Mesenchymal stem cell (in vitro differentiated cells and primary cell): ENCODE results near the gene SERBP1.
"Not testable (repeated sequence)": the region's sequence is repeated elsewhere in the genome, so short reads cannot be mapped to it uniquely, and the experiment has no call there.

Source experiments
- DNase-seq: peaks from one replicate; pipeline ENCODE4 v3.0.0-alpha.2; 2013
- H2AFZ ChIP-seq: one replicate; pipeline ENCODE4 v1.6.1; 2013; ENCODE audit warnings: low read depth, mild to moderate bottlenecking, control low read depth, inconsistent platforms, low read length, moderate library complexity
- H2AK5ac ChIP-seq: 2 replicates; pipeline ENCODE4 v1.6.1; 2013; ENCODE audit warnings: low read length, moderate library complexity, mild to moderate bottlenecking, inconsistent platforms; ENCODE audit not compliant: severe bottlenecking
- H2BK120ac ChIP-seq: one replicate; pipeline ENCODE4 v1.6.1; 2013; ENCODE audit warnings: low read depth, mild to moderate bottlenecking, inconsistent platforms, low read length, moderate library complexity
- H2BK12ac ChIP-seq, 2 experiments: one replicate each; pipeline ENCODE4 v1.6.1; 2013; ENCODE audit warnings: inconsistent platforms in 2 of 2, low read length in 2 of 2, mild to moderate bottlenecking in 2 of 2, moderate library complexity in 2 of 2, control low read depth in 1 of 2
- H2BK15ac ChIP-seq: one replicate; pipeline ENCODE4 v1.6.1; 2013; ENCODE audit warnings: mild to moderate bottlenecking, low read depth, inconsistent platforms; ENCODE audit not compliant: poor library complexity, severe bottlenecking
- H2BK5ac ChIP-seq: 2 replicates; pipeline ENCODE4 v1.6.1; 2013; ENCODE audit warnings: low read depth, mild to moderate bottlenecking, low read length, control low read depth, inconsistent platforms; ENCODE audit not compliant: poor library complexity, severe bottlenecking
- H3K14ac ChIP-seq, 2 experiments: one replicate each; pipeline ENCODE4 v1.6.1; 2013; ENCODE audit warnings: inconsistent platforms in 2 of 2, low read length in 2 of 2, control low read depth in 1 of 2, mild to moderate bottlenecking in 1 of 2, moderate library complexity in 1 of 2
- H3K18ac ChIP-seq, 2 experiments: one replicate each; pipeline ENCODE4 v1.6.1; 2013; ENCODE audit warnings: inconsistent platforms in 2 of 2, low read length in 2 of 2, control low read depth in 1 of 2, low read depth in 1 of 2, mild to moderate bottlenecking in 1 of 2
- H3K23ac ChIP-seq, 2 experiments: one replicate each; pipeline ENCODE4 v1.6.1; 2013; ENCODE audit warnings: inconsistent platforms in 2 of 2, low read length in 2 of 2, mild to moderate bottlenecking in 2 of 2, moderate library complexity in 2 of 2, control low read depth in 1 of 2
- H3K27ac ChIP-seq: 2 replicates; pipeline ENCODE4 v1.5.1; 2013; ENCODE audit warnings: mild to moderate bottlenecking, moderate library complexity, low read length, control low read depth, inconsistent platforms; ENCODE audit not compliant: poor library complexity, severe bottlenecking
- H3K27me3 ChIP-seq, 2 experiments: 2 replicates each; pipeline versions ENCODE4 v1.6.1 to v1.7.0; 2013; ENCODE audit warnings: low read length in 2 of 2, mild to moderate bottlenecking in 2 of 2, moderate library complexity in 2 of 2, control low read depth in 1 of 2, inconsistent platforms in 1 of 2; ENCODE audit not compliant: control insufficient read depth in 1 of 2, insufficient read depth in 1 of 2
- H3K36me3 ChIP-seq, 2 experiments: 2 replicates each; pipeline versions ENCODE4 v1.6.1 to v1.7.0; 2013; ENCODE audit warnings: low read length in 2 of 2, control low read depth in 1 of 2, inconsistent platforms in 1 of 2, low read depth in 1 of 2, mild to moderate bottlenecking in 1 of 2; ENCODE audit not compliant: insufficient read depth in 2 of 2, control insufficient read depth in 1 of 2
- H3K4ac ChIP-seq, 2 experiments: one replicate each; pipeline ENCODE4 v1.6.1; 2013; ENCODE audit warnings: inconsistent platforms in 2 of 2, low read length in 2 of 2, mild to moderate bottlenecking in 2 of 2, moderate library complexity in 2 of 2, control low read depth in 1 of 2, low read depth in 1 of 2
- H3K4me1 ChIP-seq: 2 replicates; pipeline ENCODE4 v1.6.1; 2013; ENCODE audit warnings: low read depth, low read length, control low read depth; ENCODE audit not compliant: control insufficient read depth, insufficient read depth
- H3K4me2 ChIP-seq: 2 replicates; pipeline ENCODE4 v1.6.1; 2013; ENCODE audit warnings: low read length, mild to moderate bottlenecking, inconsistent platforms; ENCODE audit not compliant: poor library complexity, severe bottlenecking
- H3K4me3 ChIP-seq, 2 experiments: 2 replicates each; pipeline versions ENCODE4 v1.5.1 to v1.7.0; 2013; ENCODE audit warnings: low read length in 2 of 2, mild to moderate bottlenecking in 2 of 2, control low read depth in 1 of 2, low read depth in 1 of 2; ENCODE audit not compliant: insufficient read depth in 1 of 2
- H3K79me1 ChIP-seq: replicated peaks from 2 replicates; pipeline ENCODE4 v1.6.1; 2013; ENCODE audit warnings: mild to moderate bottlenecking, control low read depth, low read length, inconsistent platforms; ENCODE audit not compliant: poor library complexity, severe bottlenecking
- H3K9ac ChIP-seq: 2 replicates; pipeline ENCODE4 v1.7.0; 2013; ENCODE audit warnings: mild to moderate bottlenecking, low read length, moderate library complexity
- H3K9me3 ChIP-seq: 2 replicates; pipeline ENCODE4 v1.7.0; 2013; ENCODE audit warnings: mild to moderate bottlenecking, low read length; ENCODE audit not compliant: control insufficient read depth
- H4K8ac ChIP-seq: one replicate; pipeline ENCODE4 v1.6.1; 2013; ENCODE audit warnings: inconsistent platforms, mild to moderate bottlenecking, low read length, moderate library complexity
- H4K91ac ChIP-seq: one replicate; pipeline ENCODE4 v1.6.1; 2013; ENCODE audit warnings: mild to moderate bottlenecking, low read length, inconsistent platforms
- WGBS: methylation state at CpG from one replicate; pipeline ENCODE4 v1.1.7; 2013; ENCODE audit warnings: mixed read lengths; 5-methylcytosine and 5-hydroxymethylcytosine counted together

SERBP1 gene

DNA sequence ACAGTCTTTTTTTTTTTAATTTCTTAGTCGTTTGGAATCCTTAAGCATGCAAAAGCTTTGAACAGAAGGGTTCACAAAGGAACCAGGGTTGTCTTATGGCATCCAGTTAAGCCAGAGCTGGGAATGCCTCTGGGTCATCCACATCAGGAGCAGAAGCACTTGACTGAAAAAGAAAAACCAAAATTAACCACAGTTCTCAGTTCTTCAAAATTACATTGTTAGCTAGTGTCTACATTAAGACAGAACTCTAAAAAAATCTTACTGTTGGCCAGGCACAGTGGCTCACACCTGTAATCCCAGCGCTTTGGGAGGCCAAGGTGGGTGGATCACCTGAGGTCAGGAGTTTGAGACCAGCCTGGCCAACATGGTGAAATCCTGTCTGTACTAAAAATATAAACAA, 17.1 kb downstream of the SERBP1 start:
- H2BK12ac ChIP-seq, H4K8ac ChIP-seq, H3K9ac ChIP-seq, H3K14ac ChIP-seq, H3K27me3 ChIP-seq, H2AK5ac ChIP-seq, H3K23ac ChIP-seq, H2BK120ac ChIP-seq, H2BK5ac ChIP-seq, H3K9me3 ChIP-seq, H2BK15ac ChIP-seq, DNase-seq, H3K79me1 ChIP-seq, H3K4me2 ChIP-seq, H3K4me3 ChIP-seq, H3K18ac ChIP-seq, H3K4ac ChIP-seq, H3K4me1 ChIP-seq, H4K91ac ChIP-seq, H2AFZ ChIP-seq, H3K27ac ChIP-seq: not testable (repeated sequence)
- peaks cover 31 to 89% of the 10 kb centered on the region in 2 experiments for H3K36me3 ChIP-seq
- WGBS = 98% methylated on average over 2 of the region's 2 CpGs

DNA sequence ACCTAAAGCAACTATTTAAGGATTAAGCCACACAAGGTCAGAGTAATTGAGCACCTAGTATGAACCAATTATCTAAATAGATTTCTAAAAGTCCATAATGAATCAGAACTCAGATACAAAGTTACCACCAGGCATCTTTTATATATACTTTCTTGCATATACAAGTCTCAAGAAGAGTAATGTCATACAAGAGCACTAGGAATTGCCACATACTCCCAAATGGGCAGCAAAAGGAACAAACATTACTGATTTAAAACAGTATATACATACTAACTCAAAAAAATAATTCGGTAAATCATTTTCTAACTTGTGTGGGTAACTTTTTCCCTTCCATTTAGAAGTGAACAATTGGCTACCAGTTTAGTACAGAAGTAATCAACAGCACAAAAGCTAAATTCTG, 22.1 kb downstream of the SERBP1 start:
- whole genome bisulfite sequencing = 100% methylated on average over 1 of the region's 1 CpG
- H3K9me3 ChIP-seq = no peaks in the 10 kb centered on the region

DNA sequence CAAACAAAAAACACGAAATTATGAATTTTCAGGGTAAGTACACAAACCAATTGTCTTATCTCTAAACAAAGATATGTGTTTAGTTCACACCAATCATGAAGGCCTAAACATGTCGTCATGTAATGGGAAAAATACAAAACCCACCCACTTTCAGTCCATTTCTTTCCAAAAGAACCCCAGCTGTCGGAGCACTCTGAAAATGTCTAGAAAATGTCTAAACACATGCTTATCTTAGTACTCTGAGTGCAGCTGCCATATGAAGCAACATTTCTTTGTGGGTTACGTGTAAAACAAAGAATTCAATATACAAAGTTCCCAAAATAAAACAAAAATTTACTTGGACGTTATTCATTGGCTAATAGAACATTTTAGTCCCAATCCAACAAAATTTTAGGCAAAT, 22.7 kb downstream of the SERBP1 start:
- no peak overlapping the region for H2BK12ac ChIP-seq
- no peak overlapping the region for H3K9ac ChIP-seq
- H3K36me3 ChIP-seq = peaks cover 6 to 58% of the 10 kb centered on the region in 2 experiments
- H4K91ac ChIP-seq = no peak overlapping the region
- no peak overlapping the region for H3K4ac ChIP-seq
- no peak overlapping the region for H3K27ac ChIP-seq
- no peaks in the 10 kb centered on the region for H3K9me3 ChIP-seq
- H3K14ac ChIP-seq = no peak overlapping the region
- no peak overlapping the region for H2BK5ac ChIP-seq
- no peak overlapping the region for H2AK5ac ChIP-seq
- H3K27me3 ChIP-seq = no peaks in the 10 kb centered on the region
- no peak overlapping the region for H3K4me2 ChIP-seq
- no peak overlapping the region for H3K18ac ChIP-seq
- peak; percentile 38 for DNase-seq
- H2BK15ac ChIP-seq = no peak overlapping the region
- WGBS = 97% methylated on average over 5 of the region's 5 CpGs
- H4K8ac ChIP-seq = no peak overlapping the region
- no peak overlapping the region for H3K4me3 ChIP-seq
- H3K79me1 ChIP-seq = peaks cover 5% of the 10 kb centered on the region
- no peaks in the 10 kb centered on the region for H3K4me1 ChIP-seq
- H2AFZ ChIP-seq = no peak overlapping the region
- no peak overlapping the region for H2BK120ac ChIP-seq
- H3K23ac ChIP-seq = no peak overlapping the region

More for the DNA sequence above, 22.1 kb downstream of the SERBP1 start:
- H2BK12ac ChIP-seq = no peak overlapping the region
- peak; percentile 18 for DNase-seq
- H3K27me3 ChIP-seq = no peaks in the 10 kb centered on the region
- peaks cover 8 to 62% of the 10 kb centered on the region in 2 experiments for H3K36me3 ChIP-seq
- no peak overlapping the region for H3K9ac ChIP-seq
- no peak overlapping the region for H2AK5ac ChIP-seq
- H3K4me3 ChIP-seq = no peak overlapping the region
- peaks cover 6% of the 10 kb centered on the region for H3K79me1 ChIP-seq
- no peak overlapping the region for H3K23ac ChIP-seq
- H2AFZ ChIP-seq = no peak overlapping the region
- no peak overlapping the region for H4K91ac ChIP-seq
- H4K8ac ChIP-seq = no peak overlapping the region
- H3K4me1 ChIP-seq = no peaks in the 10 kb centered on the region
- no peak overlapping the region for H3K27ac ChIP-seq
- H3K4ac ChIP-seq = no peak overlapping the region
- H2BK15ac ChIP-seq = no peak overlapping the region
- H3K4me2 ChIP-seq = no peak overlapping the region
- H3K18ac ChIP-seq = no peak overlapping the region
- H3K14ac ChIP-seq = no peak overlapping the region
- H2BK5ac ChIP-seq = no peak overlapping the region
- no peak overlapping the region for H2BK120ac ChIP-seq

DNA sequence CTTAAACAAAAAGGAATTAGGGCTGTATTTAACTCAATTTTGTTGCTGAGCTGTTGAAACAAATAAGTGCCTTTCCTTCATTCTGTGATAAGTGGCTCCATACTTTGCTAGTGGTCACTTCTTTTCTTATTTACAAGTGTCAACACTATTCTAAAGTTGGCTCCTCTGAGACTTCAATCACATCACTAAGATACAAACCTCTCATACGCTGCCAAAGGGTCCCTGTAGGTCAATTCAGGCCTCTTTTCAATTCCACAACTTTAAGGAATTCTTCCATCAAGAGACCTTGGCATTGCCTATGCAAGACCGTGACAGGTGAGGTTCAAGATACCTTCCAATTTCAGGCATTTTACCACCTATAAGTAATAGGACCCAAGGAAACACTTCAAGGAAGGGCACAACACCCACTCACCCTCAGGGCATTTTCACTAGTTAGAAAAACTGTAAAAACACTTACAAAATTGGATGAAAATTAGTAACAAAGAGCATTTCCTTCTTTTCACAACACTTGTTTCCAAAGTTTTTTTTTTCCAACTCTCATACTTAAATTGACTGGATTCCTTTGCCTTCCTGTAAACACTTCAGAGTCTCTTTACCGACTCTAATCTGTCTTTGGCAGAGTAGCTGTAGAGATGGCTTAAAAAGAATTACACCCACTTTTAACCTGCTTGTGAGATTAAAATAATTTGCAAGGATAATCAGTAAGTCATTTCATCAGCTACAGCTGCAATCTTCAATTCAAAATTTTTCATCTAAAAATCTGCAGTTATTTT, 24.5 kb downstream of the SERBP1 start:
- Histone ChIP-seq H3K9ac (no peak overlapping the region), H3K23ac (no peak overlapping the region), H2AFZ (no peak overlapping the region), H3K36me3 (peaks cover 6 to 42% of the 10 kb centered on the region in 2 experiments), H2AK5ac (no peak overlapping the region), H3K27me3 (no peaks in the 10 kb centered on the region), H3K4ac (no peak overlapping the region), H3K18ac (no peak overlapping the region), H3K4me1 (no peaks in the 10 kb centered on the region), H2BK5ac (no peak overlapping the region), H4K8ac (no peak overlapping the region), H3K14ac (no peak overlapping the region), H4K91ac (no peak overlapping the region), H3K4me3 (no peak overlapping the region), H3K9me3 (no peaks in the 10 kb centered on the region), H3K79me1 (peaks cover 5% of the 10 kb centered on the region), H2BK120ac (no peak overlapping the region), H2BK12ac (no peak overlapping the region), H3K4me2 (no peak overlapping the region), H3K27ac (no peak overlapping the region), H2BK15ac (no peak overlapping the region)
- 97% methylated on average over 2 of the region's 3 CpGs for WGBS
- no peak for DNase-seq
